GM04504 (cell line): ENCODE measurements around the gene TMEM217.

Experiments
- DNase-seq: peaks from one replicate; pipeline ENCODE4 v3.0.0-alpha.2; 2012; ENCODE audit warnings: low read depth

Gene TMEM217

GRCh38 chr6:37168163-37168758, 89.7 kb downstream of the TMEM217 start:
- DNase-seq = no peak

- no peak for DNase-seq
Observed at GRCh38 chr6:37162740-37163139, 95.2 kb downstream of the TMEM217 start.
